Mesenchymal stem cell (in vitro differentiated cells and primary cell): ENCODE results near the gene CUX1.

Experiments used
- DNase-seq: peaks from one replicate; pipeline ENCODE4 v3.0.0-alpha.2; 2013
- H2AFZ ChIP-seq: one replicate; pipeline ENCODE4 v1.6.1; 2013; ENCODE audit warnings: low read depth, mild to moderate bottlenecking, control low read depth, inconsistent platforms, low read length, moderate library complexity
- H2AK5ac ChIP-seq: 2 replicates; pipeline ENCODE4 v1.6.1; 2013; ENCODE audit warnings: low read length, moderate library complexity, mild to moderate bottlenecking, inconsistent platforms; ENCODE audit not compliant: severe bottlenecking
- H2BK120ac ChIP-seq: one replicate; pipeline ENCODE4 v1.6.1; 2013; ENCODE audit warnings: low read depth, mild to moderate bottlenecking, inconsistent platforms, low read length, moderate library complexity
- H2BK12ac ChIP-seq, 2 experiments: one replicate each; pipeline ENCODE4 v1.6.1; 2013; ENCODE audit warnings: inconsistent platforms in 2 of 2, low read length in 2 of 2, mild to moderate bottlenecking in 2 of 2, moderate library complexity in 2 of 2, control low read depth in 1 of 2
- H2BK15ac ChIP-seq: one replicate; pipeline ENCODE4 v1.6.1; 2013; ENCODE audit warnings: mild to moderate bottlenecking, low read depth, inconsistent platforms; ENCODE audit not compliant: poor library complexity, severe bottlenecking
- H2BK5ac ChIP-seq: 2 replicates; pipeline ENCODE4 v1.6.1; 2013; ENCODE audit warnings: low read depth, mild to moderate bottlenecking, low read length, control low read depth, inconsistent platforms; ENCODE audit not compliant: poor library complexity, severe bottlenecking
- H3K14ac ChIP-seq, 2 experiments: one replicate each; pipeline ENCODE4 v1.6.1; 2013; ENCODE audit warnings: inconsistent platforms in 2 of 2, low read length in 2 of 2, control low read depth in 1 of 2, mild to moderate bottlenecking in 1 of 2, moderate library complexity in 1 of 2
- H3K18ac ChIP-seq, 2 experiments: one replicate each; pipeline ENCODE4 v1.6.1; 2013; ENCODE audit warnings: inconsistent platforms in 2 of 2, low read length in 2 of 2, control low read depth in 1 of 2, low read depth in 1 of 2, mild to moderate bottlenecking in 1 of 2
- H3K23ac ChIP-seq, 2 experiments: one replicate each; pipeline ENCODE4 v1.6.1; 2013; ENCODE audit warnings: inconsistent platforms in 2 of 2, low read length in 2 of 2, mild to moderate bottlenecking in 2 of 2, moderate library complexity in 2 of 2, control low read depth in 1 of 2
- H3K27ac ChIP-seq: 2 replicates; pipeline ENCODE4 v1.5.1; 2013; ENCODE audit warnings: mild to moderate bottlenecking, moderate library complexity, low read length, control low read depth, inconsistent platforms; ENCODE audit not compliant: poor library complexity, severe bottlenecking
- H3K27me3 ChIP-seq, 2 experiments: 2 replicates each; pipeline versions ENCODE4 v1.6.1 to v1.7.0; 2013; ENCODE audit warnings: low read length in 2 of 2, mild to moderate bottlenecking in 2 of 2, moderate library complexity in 2 of 2, control low read depth in 1 of 2, inconsistent platforms in 1 of 2; ENCODE audit not compliant: control insufficient read depth in 1 of 2, insufficient read depth in 1 of 2
- H3K36me3 ChIP-seq, 2 experiments: 2 replicates each; pipeline versions ENCODE4 v1.6.1 to v1.7.0; 2013; ENCODE audit warnings: low read length in 2 of 2, control low read depth in 1 of 2, inconsistent platforms in 1 of 2, low read depth in 1 of 2, mild to moderate bottlenecking in 1 of 2; ENCODE audit not compliant: insufficient read depth in 2 of 2, control insufficient read depth in 1 of 2
- H3K4ac ChIP-seq, 2 experiments: one replicate each; pipeline ENCODE4 v1.6.1; 2013; ENCODE audit warnings: inconsistent platforms in 2 of 2, low read length in 2 of 2, mild to moderate bottlenecking in 2 of 2, moderate library complexity in 2 of 2, control low read depth in 1 of 2, low read depth in 1 of 2
- H3K4me1 ChIP-seq: 2 replicates; pipeline ENCODE4 v1.6.1; 2013; ENCODE audit warnings: low read depth, low read length, control low read depth; ENCODE audit not compliant: control insufficient read depth, insufficient read depth
- H3K4me2 ChIP-seq: 2 replicates; pipeline ENCODE4 v1.6.1; 2013; ENCODE audit warnings: low read length, mild to moderate bottlenecking, inconsistent platforms; ENCODE audit not compliant: poor library complexity, severe bottlenecking
- H3K4me3 ChIP-seq, 2 experiments: 2 replicates each; pipeline versions ENCODE4 v1.5.1 to v1.7.0; 2013; ENCODE audit warnings: low read length in 2 of 2, mild to moderate bottlenecking in 2 of 2, control low read depth in 1 of 2, low read depth in 1 of 2; ENCODE audit not compliant: insufficient read depth in 1 of 2
- H3K79me1 ChIP-seq: replicated peaks from 2 replicates; pipeline ENCODE4 v1.6.1; 2013; ENCODE audit warnings: mild to moderate bottlenecking, control low read depth, low read length, inconsistent platforms; ENCODE audit not compliant: poor library complexity, severe bottlenecking
- H3K9ac ChIP-seq: 2 replicates; pipeline ENCODE4 v1.7.0; 2013; ENCODE audit warnings: mild to moderate bottlenecking, low read length, moderate library complexity
- H3K9me3 ChIP-seq: 2 replicates; pipeline ENCODE4 v1.7.0; 2013; ENCODE audit warnings: mild to moderate bottlenecking, low read length; ENCODE audit not compliant: control insufficient read depth
- H4K8ac ChIP-seq: one replicate; pipeline ENCODE4 v1.6.1; 2013; ENCODE audit warnings: inconsistent platforms, mild to moderate bottlenecking, low read length, moderate library complexity
- H4K91ac ChIP-seq: one replicate; pipeline ENCODE4 v1.6.1; 2013; ENCODE audit warnings: mild to moderate bottlenecking, low read length, inconsistent platforms
- WGBS: methylation state at CpG from one replicate; pipeline ENCODE4 v1.1.7; 2013; ENCODE audit warnings: mixed read lengths; 5-methylcytosine and 5-hydroxymethylcytosine counted together

Gene CUX1

GRCh38 chr7:102190776-102191350 is 373.4 kb downstream of the CUX1 start:
- no peaks in the 10 kb centered on the region for H3K79me1 ChIP-seq
- H3K18ac ChIP-seq: no peak overlapping the region
- peaks cover 4% of the 10 kb centered on the region for H3K4me1 ChIP-seq
- H3K23ac ChIP-seq: no peak overlapping the region
- no peak overlapping the region for H2AFZ ChIP-seq
- H3K9me3 ChIP-seq: no peaks in the 10 kb centered on the region
- no peak overlapping the region for H3K4me3 ChIP-seq
- H3K27me3 ChIP-seq: no peaks in the 10 kb centered on the region
- H2AK5ac ChIP-seq: no peak overlapping the region
- H2BK5ac ChIP-seq: no peak overlapping the region
- no peak overlapping the region for H2BK120ac ChIP-seq
- no peak overlapping the region for H3K9ac ChIP-seq
- 96% methylated on average over 11 of the region's 13 CpGs for WGBS
- no peak overlapping the region for H2BK12ac ChIP-seq
- H2BK15ac ChIP-seq: no peak overlapping the region
- H3K4ac ChIP-seq: no peak overlapping the region
- no peak overlapping the region for H3K4me2 ChIP-seq
- H3K36me3 ChIP-seq: peaks cover 49 to 56% of the 10 kb centered on the region in 2 experiments
- DNase-seq: no peak
- no peak overlapping the region for H4K91ac ChIP-seq
- H3K14ac ChIP-seq: no peak overlapping the region
- H3K27ac ChIP-seq: no peak overlapping the region
- no peak overlapping the region for H4K8ac ChIP-seq

GRCh38 chr7:102191556-102192379 is 374.3 kb downstream of the CUX1 start:
- H3K79me1 ChIP-seq: no peaks in the 10 kb centered on the region
- H2AK5ac ChIP-seq: no peak overlapping the region
- no peak overlapping the region for H2BK5ac ChIP-seq
- no peak overlapping the region for H2BK12ac ChIP-seq
- peaks cover 52 to 61% of the 10 kb centered on the region in 2 experiments for H3K36me3 ChIP-seq
- 95% methylated on average over 17 of the region's 17 CpGs for WGBS
- no peak overlapping the region for H4K8ac ChIP-seq
- no peak overlapping the region for H3K9ac ChIP-seq
- no peak overlapping the region for H3K23ac ChIP-seq
- H2BK120ac ChIP-seq: no peak overlapping the region
- H3K9me3 ChIP-seq: no peaks in the 10 kb centered on the region
- H3K4me2 ChIP-seq: no peak overlapping the region
- DNase-seq: no peak
- H3K18ac ChIP-seq: no peak overlapping the region
- no peak overlapping the region for H4K91ac ChIP-seq
- no peak overlapping the region for H2BK15ac ChIP-seq
- no peak overlapping the region for H3K4me3 ChIP-seq
- no peak overlapping the region for H3K14ac ChIP-seq
- no peak overlapping the region for H3K4ac ChIP-seq
- H3K4me1 ChIP-seq: peaks cover 4% of the 10 kb centered on the region
- H3K27ac ChIP-seq: no peak overlapping the region
- no peak overlapping the region for H2AFZ ChIP-seq
- no peaks in the 10 kb centered on the region for H3K27me3 ChIP-seq

- Histone ChIP-seq H4K8ac (no peak overlapping the region), H3K9me3 (no peaks in the 10 kb centered on the region)
These were observed 375.4 kb downstream of the CUX1 start for GRCh38 chr7:102192790-102193189.

GRCh38 chr7:102193806-102194205 is 376.4 kb downstream of the CUX1 start:
- H2BK5ac ChIP-seq: no peak overlapping the region
- H3K9ac ChIP-seq: no peak overlapping the region
- H3K9me3 ChIP-seq: no peaks in the 10 kb centered on the region
- H3K4me2 ChIP-seq: no peak overlapping the region
- peak; percentile 50 for DNase-seq
- no peak overlapping the region for H2AFZ ChIP-seq
- H4K91ac ChIP-seq: no peak overlapping the region
- WGBS: 86% methylated on average over 8 of the region's 8 CpGs
- no peak overlapping the region for H3K4me3 ChIP-seq
- no peak overlapping the region for H2BK12ac ChIP-seq
- no peak overlapping the region for H2BK15ac ChIP-seq
- peaks cover 4% of the 10 kb centered on the region for H3K4me1 ChIP-seq
- no peaks in the 10 kb centered on the region for H3K27me3 ChIP-seq
- no peak overlapping the region for H3K18ac ChIP-seq
- no peak overlapping the region for H3K4ac ChIP-seq
- H3K79me1 ChIP-seq: peaks cover 2% of the 10 kb centered on the region
- peaks cover 62 to 73% of the 10 kb centered on the region in 2 experiments for H3K36me3 ChIP-seq
- no peak overlapping the region for H3K27ac ChIP-seq
- H2BK120ac ChIP-seq: no peak overlapping the region
- H3K14ac ChIP-seq: no peak overlapping the region
- no peak overlapping the region for H3K23ac ChIP-seq
- H2AK5ac ChIP-seq: no peak overlapping the region
- H4K8ac ChIP-seq: no peak overlapping the region

More at GRCh38 chr7:102192790-102193189, 375.4 kb downstream of the CUX1 start:
- peaks cover 4% of the 10 kb centered on the region for H3K4me1 ChIP-seq
- H3K36me3 ChIP-seq: peaks cover 62 to 71% of the 10 kb centered on the region in 2 experiments
- H2AFZ ChIP-seq: no peak overlapping the region
- H3K79me1 ChIP-seq: peaks cover 2% of the 10 kb centered on the region
- H3K9ac ChIP-seq: no peak overlapping the region
- H2BK120ac ChIP-seq: no peak overlapping the region
- no peak overlapping the region for H2AK5ac ChIP-seq
- H3K4ac ChIP-seq: no peak overlapping the region
- no peak for DNase-seq
- H3K27me3 ChIP-seq: no peaks in the 10 kb centered on the region
- H3K23ac ChIP-seq: no peak overlapping the region
- no peak overlapping the region for H2BK5ac ChIP-seq
- no peak overlapping the region for H3K27ac ChIP-seq
- H3K14ac ChIP-seq: no peak overlapping the region
- H3K18ac ChIP-seq: no peak overlapping the region
- H3K4me2 ChIP-seq: no peak overlapping the region
- 100% methylated on average over 2 of the region's 3 CpGs for WGBS
- no peak overlapping the region for H4K91ac ChIP-seq
- H2BK15ac ChIP-seq: no peak overlapping the region
- H3K4me3 ChIP-seq: no peak overlapping the region
- no peak overlapping the region for H2BK12ac ChIP-seq
